MCF 10A (cell line): ENCODE data around the gene PRSS27. TPM values are rescaled to one million over a fixed set of nuclear protein-coding genes. Genes with fewer than 3 reads are reported as not detected.
A peak's percentile ranks its signal among the peaks of the same experiment; 100 is the strongest.

ENCODE experiments used
- BruUV-seq: library from RNA; stranded (reverse); fragments of 400-500 nt; replicated peaks from 2 replicates; lab custom pipeline; 2021; lab: Mats Ljungman, UMichigan
- CTCF ChIA-PET: fragments of 300-600 bp; sonication (Branson Sonifier 250); formaldehyde crosslinking; extraction: SDS; loops from one replicate; lab custom pipeline; 2021; ENCODE audit warnings: antibody characterized with exemption, inconsistent platforms; lab: Yijun Ruan, JAX
- POLR2A ChIA-PET: fragments of 300-600, 350-650 bp; sonication (Branson Sonifier 250); formaldehyde crosslinking; extraction: SDS; loops from one replicate; lab custom pipeline; 2020; ENCODE audit warnings: antibody characterized with exemption, inconsistent platforms; lab: Yijun Ruan, JAX
- DNase-seq: peaks from one replicate; pipeline ENCODE4 v3.0.0-alpha.2; 2018; ENCODE audit not compliant: unreplicated experiment
- H3K27ac Mint-ChIP-seq: one replicate; pipeline ENCODE4 v1.8.0; 2022; ENCODE audit warnings: mild to moderate bottlenecking, low read depth, mixed read lengths; ENCODE audit not compliant: unreplicated experiment
- H3K27me3 Mint-ChIP-seq: one replicate; pipeline ENCODE4 v1.8.0; 2022; ENCODE audit warnings: mixed read lengths; ENCODE audit not compliant: insufficient read depth, unreplicated experiment
- H3K36me3 Mint-ChIP-seq: one replicate; pipeline ENCODE4 v1.8.0; 2022; ENCODE audit warnings: mild to moderate bottlenecking, moderate library complexity, mixed read lengths; ENCODE audit not compliant: insufficient read depth, unreplicated experiment
- H3K4me1 Mint-ChIP-seq: one replicate; pipeline ENCODE4 v1.8.0; 2022; ENCODE audit warnings: mixed read lengths; ENCODE audit not compliant: insufficient read depth, unreplicated experiment
- H3K4me3 Mint-ChIP-seq: one replicate; pipeline ENCODE4 v1.8.0; 2022; ENCODE audit warnings: mild to moderate bottlenecking, moderate library complexity, mixed read lengths; ENCODE audit not compliant: unreplicated experiment
- H3K9me3 Mint-ChIP-seq: one replicate; pipeline ENCODE4 v1.8.0; 2022; ENCODE audit warnings: mixed read lengths; ENCODE audit not compliant: unreplicated experiment
- intact Hi-C: fragments of 100-400 bp; cut with micrococcal nuclease; formaldehyde crosslinking; loops from 2 replicates; pipeline ENCODE4 v1.14.1; 2022
- total RNA-seq: library from RNA; stranded (reverse); gene quantifications from 2 replicates; pipeline ENCODE4 v1.2.3, GENCODE V29; 2022
- TF ChIP-seq, protein P1 (sequence below): fragments of 200-600 bp; IDR thresholded peaks from one replicate; pipeline ENCODE4 v1.8.0; 2022; ENCODE audit warnings: antibody characterized with exemption, mild to moderate bottlenecking; ENCODE audit not compliant: unreplicated experiment

The PRSS27 gene
- total RNA-seq, 1 experiment from 2014 or later, result 5.8 TPM

GRCh38 chr16:2675714-2676113 lies 44.3 kb downstream of the PRSS27 start:
- CTCF ChIA-PET, result interaction anchor here (0.6 kb wide), 1 partner anchor 173 kb away, joined by 5 read pairs; no protein-coding TSS in a partner anchor

GRCh38 chr16:2675021-2675420 lies 45.0 kb downstream of the PRSS27 start:
- no peak overlapping the region for H3K27ac Mint-ChIP-seq
- TF ChIP-seq, protein P1, sequence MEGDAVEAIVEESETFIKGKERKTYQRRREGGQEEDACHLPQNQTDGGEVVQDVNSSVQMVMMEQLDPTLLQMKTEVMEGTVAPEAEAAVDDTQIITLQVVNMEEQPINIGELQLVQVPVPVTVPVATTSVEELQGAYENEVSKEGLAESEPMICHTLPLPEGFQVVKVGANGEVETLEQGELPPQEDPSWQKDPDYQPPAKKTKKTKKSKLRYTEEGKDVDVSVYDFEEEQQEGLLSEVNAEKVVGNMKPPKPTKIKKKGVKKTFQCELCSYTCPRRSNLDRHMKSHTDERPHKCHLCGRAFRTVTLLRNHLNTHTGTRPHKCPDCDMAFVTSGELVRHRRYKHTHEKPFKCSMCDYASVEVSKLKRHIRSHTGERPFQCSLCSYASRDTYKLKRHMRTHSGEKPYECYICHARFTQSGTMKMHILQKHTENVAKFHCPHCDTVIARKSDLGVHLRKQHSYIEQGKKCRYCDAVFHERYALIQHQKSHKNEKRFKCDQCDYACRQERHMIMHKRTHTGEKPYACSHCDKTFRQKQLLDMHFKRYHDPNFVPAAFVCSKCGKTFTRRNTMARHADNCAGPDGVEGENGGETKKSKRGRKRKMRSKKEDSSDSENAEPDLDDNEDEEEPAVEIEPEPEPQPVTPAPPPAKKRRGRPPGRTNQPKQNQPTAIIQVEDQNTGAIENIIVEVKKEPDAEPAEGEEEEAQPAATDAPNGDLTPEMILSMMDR, result no peak
- H3K4me3 Mint-ChIP-seq, result no peak overlapping the region
- ChIA-PET CTCF (interaction anchor here (0.6 to 0.7 kb wide), 3 partner anchors 79 to 433 kb away, joined by 3 read pairs; no protein-coding TSS in a partner anchor), POLR2A (interaction anchor here (0.5 kb wide), 1 partner anchor 347 kb away, joined by 3 read pairs; no protein-coding TSS in a partner anchor)
- no peak for DNase-seq
- H3K4me1 Mint-ChIP-seq, result peaks cover 14% of the 10 kb centered on the region
- no peaks in the 10 kb centered on the region for H3K27me3 Mint-ChIP-seq
- BruUV-seq, result no TSS peak
- peaks cover 6% of the 10 kb centered on the region for H3K36me3 Mint-ChIP-seq
- intact Hi-C loops, result no loop called here
- no peaks in the 10 kb centered on the region for H3K9me3 Mint-ChIP-seq

More at GRCh38 chr16:2675714-2676113, 44.3 kb downstream of the PRSS27 start:
- H3K27me3 Mint-ChIP-seq, result no peaks in the 10 kb centered on the region
- no peak overlapping the region for H3K4me3 Mint-ChIP-seq
- BruUV-seq, result no TSS peak
- H3K27ac Mint-ChIP-seq, result no peak overlapping the region
- POLR2A ChIA-PET, result interaction anchor here (1.0 kb wide), 1 partner anchor 78 kb away, joined by 3 read pairs; no protein-coding TSS in a partner anchor
- no peaks in the 10 kb centered on the region for H3K9me3 Mint-ChIP-seq
- intact Hi-C loops, result no loop called here
- peaks cover 13% of the 10 kb centered on the region for H3K36me3 Mint-ChIP-seq
- DNase-seq, result peak; percentile 23
- TF ChIP-seq, protein P1, result no peak
- H3K4me1 Mint-ChIP-seq, result peaks cover 8% of the 10 kb centered on the region

DNA sequence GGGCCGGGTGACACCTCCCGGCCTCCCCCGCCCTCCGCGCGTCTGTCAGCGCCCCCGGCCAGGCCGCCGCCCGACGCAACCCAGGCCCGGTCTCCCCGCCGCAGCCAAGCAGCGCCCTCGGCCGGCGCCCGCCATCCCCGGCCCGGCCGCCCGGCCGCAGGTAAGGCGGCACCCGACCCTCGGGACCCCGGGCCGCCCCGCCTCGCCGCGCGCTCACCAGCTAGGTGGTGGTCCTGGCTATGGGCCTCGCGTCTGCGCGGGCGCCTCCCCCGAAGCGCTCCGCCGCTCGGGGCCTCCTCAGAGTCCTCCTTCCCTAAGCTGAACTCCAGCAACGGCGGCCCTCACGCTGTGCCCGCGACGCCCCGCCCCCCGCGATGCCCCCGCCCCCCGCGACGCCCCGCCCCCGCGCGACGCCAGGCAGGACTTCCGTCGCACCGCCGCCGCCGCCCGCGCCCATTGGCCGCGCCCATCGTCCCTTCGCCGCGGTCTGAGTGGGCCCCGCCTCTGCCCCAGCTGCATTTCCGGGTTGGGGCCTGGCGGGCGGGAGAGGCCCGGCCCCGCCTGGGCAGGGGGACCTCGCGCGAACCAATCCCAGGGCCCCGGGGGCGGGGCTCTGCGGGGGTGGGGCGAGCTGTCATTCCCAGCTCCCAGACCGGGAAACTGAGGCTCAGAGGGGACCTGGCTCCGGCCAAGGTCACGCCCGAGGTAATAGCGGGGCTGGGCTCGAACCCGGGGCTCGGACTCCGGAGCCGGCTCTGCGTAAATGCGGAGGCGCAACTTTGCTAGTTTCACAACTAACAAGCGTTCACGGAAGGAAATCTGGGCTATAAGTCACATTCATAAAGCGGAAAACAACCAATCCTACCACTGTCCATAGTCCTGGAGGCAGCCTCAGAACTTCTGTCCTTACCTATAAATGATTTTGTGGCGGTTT lies 46.7 kb downstream of the PRSS27 start:
- peak overlapping the region; percentile 74 for H3K27ac Mint-ChIP-seq

More for the DNA sequence above, 46.7 kb downstream of the PRSS27 start:
- intact Hi-C loops, result no loop called here
- ChIA-PET POLR2A (interaction anchor here (0.7 to 1.5 kb wide), 7 partner anchors 9 to 195 kb away, joined by 3 to 18 read pairs (median 5); partner anchors contain the start of gene KCTD5), CTCF (interaction anchor here (0.6 kb wide), 1 partner anchor 86 kb away, joined by 3 read pairs; no protein-coding TSS in a partner anchor)
- DNase-seq, result peak; percentile 94
- Mint-ChIP-seq H3K4me1 (peaks cover 19% of the 10 kb centered on the region), H3K9me3 (no peaks in the 10 kb centered on the region), H3K36me3 (peaks cover 19% of the 10 kb centered on the region), H3K27me3 (no peaks in the 10 kb centered on the region), H3K4me3 (peak overlapping the region; percentile 69)
- TF ChIP-seq, protein P1, result no peak
- BruUV-seq, result no TSS peak
